IPS DF 6.9 (cell line): ENCODE data around the gene THRAP3.
A peak's percentile ranks its signal among the peaks of the same experiment; 100 is the strongest.
"Not testable (repeated sequence)": the region's sequence is repeated elsewhere in the genome, so short reads cannot be mapped to it uniquely, and the experiment has no call there.

Source experiments
- DNase-seq: peaks from one replicate; pipeline ENCODE4 v3.0.0-alpha.2; 2013; ENCODE audit warnings: low read depth, low spot score
- H3K27ac ChIP-seq: one replicate; pipeline ENCODE4 v1.5.1; 2013; ENCODE audit warnings: low read length, control low read depth
- H3K27me3 ChIP-seq: 2 replicates; pipeline ENCODE4 v1.6.1; 2013; ENCODE audit warnings: mild to moderate bottlenecking, low read length; ENCODE audit not compliant: control insufficient read depth, insufficient read depth
- H3K36me3 ChIP-seq: 2 replicates; pipeline ENCODE4 v1.6.1; 2013; ENCODE audit warnings: low read length; ENCODE audit not compliant: control insufficient read depth, insufficient read depth
- H3K4me1 ChIP-seq: 2 replicates; pipeline ENCODE4 v1.6.1; 2013; ENCODE audit warnings: low read length; ENCODE audit not compliant: control insufficient read depth, insufficient read depth
- H3K4me3 ChIP-seq: 2 replicates; pipeline ENCODE4 v1.5.1; 2013; ENCODE audit warnings: mild to moderate bottlenecking, low read length
- H3K9me3 ChIP-seq: 2 replicates; pipeline ENCODE4 v1.6.1; 2013; ENCODE audit warnings: low read length, inconsistent platforms; ENCODE audit not compliant: control insufficient read depth, insufficient read depth
- WGBS: extraction: QIAGEN DNeasy Blood & Tissue Kit; methylation state at CpG from one replicate; pipeline ENCODE4 v1.1.7; 2013; ENCODE audit warnings: mixed read lengths, missing lambda C conversion rate; ENCODE audit not compliant: insufficient read length, insufficient coverage; 5-methylcytosine and 5-hydroxymethylcytosine counted together

The THRAP3 gene

GRCh38 chr1:36207339-36207738 lies 16.9 kb upstream of the THRAP3 start:
- H3K36me3 ChIP-seq: no peaks in the 10 kb centered on the region
- H3K27ac ChIP-seq: no peak overlapping the region
- no peak for DNase-seq
- H3K27me3 ChIP-seq: no peaks in the 10 kb centered on the region
- no peaks in the 10 kb centered on the region for H3K9me3 ChIP-seq
- H3K4me3 ChIP-seq: no peak overlapping the region
- no CpG with 5 or more reads among the region's 6 CpGs for WGBS
- no peaks in the 10 kb centered on the region; the same call in 1 of the 2 replicates for H3K4me1 ChIP-seq

- no peak for DNase-seq
- Histone ChIP-seq H3K27ac (no peak overlapping the region), H3K4me1 (no peaks in the 10 kb centered on the region; the same call in 1 of the 2 replicates), H3K36me3 (no peaks in the 10 kb centered on the region), H3K9me3 (no peaks in the 10 kb centered on the region), H3K4me3 (no peak overlapping the region), H3K27me3 (no peaks in the 10 kb centered on the region)
- WGBS: no CpG with 5 or more reads among the region's 6 CpGs
These were observed 15.1 kb upstream of the THRAP3 start for GRCh38 chr1:36208978-36209703.

GRCh38 chr1:36211307-36211706 lies 12.9 kb upstream of the THRAP3 start:
- H3K36me3 ChIP-seq: no peaks in the 10 kb centered on the region
- DNase-seq: no peak
- H3K27ac ChIP-seq: no peak overlapping the region
- WGBS: no CpG with 5 or more reads among the region's 3 CpGs
- no peak overlapping the region for H3K4me3 ChIP-seq
- no peaks in the 10 kb centered on the region for H3K9me3 ChIP-seq
- no peaks in the 10 kb centered on the region for H3K27me3 ChIP-seq
- no peaks in the 10 kb centered on the region for H3K4me1 ChIP-seq

- H3K9me3 ChIP-seq: no peaks in the 10 kb centered on the region
- H3K36me3 ChIP-seq: no peaks in the 10 kb centered on the region
- no CpG with 5 or more reads among the region's 2 CpGs for WGBS
- DNase-seq: no peak
- H3K4me3 ChIP-seq: no peak overlapping the region
- H3K27me3 ChIP-seq: no peaks in the 10 kb centered on the region
- no peak overlapping the region for H3K27ac ChIP-seq
- no peaks in the 10 kb centered on the region for H3K4me1 ChIP-seq
These were observed 12.4 kb upstream of the THRAP3 start for GRCh38 chr1:36211841-36212240.

GRCh38 chr1:36212782-36213181 lies 11.5 kb upstream of the THRAP3 start:
- Histone ChIP-seq H3K27ac (no peak overlapping the region), H3K4me1 (no peaks in the 10 kb centered on the region), H3K27me3 (no peaks in the 10 kb centered on the region), H3K36me3 (no peaks in the 10 kb centered on the region), H3K9me3 (no peaks in the 10 kb centered on the region), H3K4me3 (no peak overlapping the region)
- WGBS: no CpG with 5 or more reads among the region's 2 CpGs
- no peak for DNase-seq

- Histone ChIP-seq H3K36me3 (no peaks in the 10 kb centered on the region), H3K4me1 (no peaks in the 10 kb centered on the region), H3K27ac (no peak overlapping the region), H3K9me3 (no peaks in the 10 kb centered on the region), H3K27me3 (no peaks in the 10 kb centered on the region), H3K4me3 (no peak overlapping the region)
- WGBS: no CpG with 5 or more reads among the region's 2 CpGs
- no peak for DNase-seq
These were observed 6.6 kb upstream of the THRAP3 start for GRCh38 chr1:36217670-36218069.

- H3K36me3 ChIP-seq, H3K27me3 ChIP-seq, DNase-seq, H3K27ac ChIP-seq, H3K4me3 ChIP-seq, H3K4me1 ChIP-seq, H3K9me3 ChIP-seq: not testable (repeated sequence)
- no CpG with 5 or more reads among the region's 7 CpGs for WGBS
These were observed 2.3 kb upstream of the THRAP3 start for GRCh38 chr1:36221901-36222300.

GRCh38 chr1:36222481-36223380 lies 1.5 kb upstream of the THRAP3 start:
- Histone ChIP-seq H3K4me1 (no peaks in the 10 kb centered on the region), H3K4me3 (no peak overlapping the region), H3K27ac (no peak overlapping the region), H3K36me3 (no peaks in the 10 kb centered on the region), H3K9me3 (no peaks in the 10 kb centered on the region), H3K27me3 (no peaks in the 10 kb centered on the region)
- WGBS: no CpG with 5 or more reads among the region's 33 CpGs
- no peak for DNase-seq

- no peaks in the 10 kb centered on the region for H3K36me3 ChIP-seq
- no CpG with 5 or more reads among the region's 16 CpGs for WGBS
- no peak overlapping the region for H3K27ac ChIP-seq
- H3K4me1 ChIP-seq: no peaks in the 10 kb centered on the region
- no peaks in the 10 kb centered on the region for H3K27me3 ChIP-seq
- peak overlapping the region; percentile 49; the same call in 1 of the 2 replicates for H3K4me3 ChIP-seq
- H3K9me3 ChIP-seq: no peaks in the 10 kb centered on the region
- no peak for DNase-seq
These were observed 755 bp upstream of the THRAP3 start for GRCh38 chr1:36223381-36223995.

GRCh38 chr1:36224537-36225282 lies 467 bp downstream of the THRAP3 start:
- Histone ChIP-seq H3K4me3 (peak overlapping the region; percentile 74), H3K9me3 (no peaks in the 10 kb centered on the region), H3K4me1 (no peaks in the 10 kb centered on the region), H3K27ac (no peak overlapping the region), H3K27me3 (no peaks in the 10 kb centered on the region), H3K36me3 (no peaks in the 10 kb centered on the region)
- no CpG with 5 or more reads among the region's 29 CpGs for WGBS
- no peak for DNase-seq
